Measurements from ENCODE around the gene PTP4A2. TPM values are rescaled to one million over a fixed set of nuclear protein-coding genes. Genes with fewer than 3 reads are reported as not detected.
A peak's percentile ranks its signal among the peaks of the same experiment; 100 is the strongest.
"Not testable (repeated sequence)": the region's sequence is repeated elsewhere in the genome, so short reads cannot be mapped to it uniquely, and the experiment has no call there.

The PTP4A2 gene
- total RNA-seq, 1 experiment from 2014 or later = 169 TPM

- H3K36me3 Mint-ChIP-seq (ENCODE audit: insufficient read depth, unreplicated experiment) = peaks cover 12% of the 10 kb centered on the region
- no peaks in the 10 kb centered on the region for H3K27me3 Mint-ChIP-seq (ENCODE audit: insufficient read depth, unreplicated experiment)
- H3K4me1 Mint-ChIP-seq (ENCODE audit: low read depth, unreplicated experiment) = peaks cover 11% of the 10 kb centered on the region
- peak overlapping the region; percentile 43 for H3K4me3 ChIP-seq (ENCODE audit: low read depth, low read length)
- ChIA-PET CTCF (interaction anchor here (0.6 to 1.8 kb wide), 3 partner anchors 12 to 33 kb away, joined by 3 to 18 read pairs (median 5); no protein-coding TSS in a partner anchor), POLR2A (interaction anchor here (0.6 to 2.0 kb wide), 6 partner anchors 11 to 156 kb away, joined by 3 to 34 read pairs (median 3); partner anchors contain the start of gene KHDRBS1)
- intact Hi-C loops (cut with micrococcal nuclease; ENCODE audit: unreplicated experiment) = loop anchor here (1.0 kb wide), 1 partner anchor 12 kb away; no protein-coding TSS in a partner anchor
- no TSS peak for BruUV-seq (replicated peaks)
- no peak for TF ChIP-seq CTCF (IDR thresholded peaks at IDR 0.05; ENCODE audit: insufficient read depth in 1 of 2, low read depth in 1 of 2, low read length in 1 of 2, severe bottlenecking in 1 of 2, unreplicated experiment in 1 of 2)
- H3K9me3 ChIP-seq = no peaks in the 10 kb centered on the region
- peak overlapping the region; percentile 76 for H3K4me3 Mint-ChIP-seq (ENCODE audit: unreplicated experiment)
- peak; percentile 94 to 96 for DNase-seq
- H3K27ac Mint-ChIP-seq (ENCODE audit: unreplicated experiment) = peak overlapping the region; percentile 92
- H3K27me3 ChIP-seq (replicated peaks; ENCODE audit: control insufficient read depth, insufficient read depth, low read length) = no peaks in the 10 kb centered on the region
- peaks cover 19% of the 10 kb centered on the region for H3K4me1 ChIP-seq
- H3K36me3 ChIP-seq (ENCODE audit: control insufficient read depth, insufficient read depth, low read length) = no peaks in the 10 kb centered on the region
- no peaks in the 10 kb centered on the region for H3K9me3 Mint-ChIP-seq (ENCODE audit: unreplicated experiment)
Observed at GRCh38 chr1:31944205-31945089, 6.3 kb upstream of the PTP4A2 start.

- H3K9me3 Mint-ChIP-seq (ENCODE audit: unreplicated experiment) = no peaks in the 10 kb centered on the region
- peaks cover 26% of the 10 kb centered on the region for H3K4me1 ChIP-seq
- H3K27me3 Mint-ChIP-seq (ENCODE audit: insufficient read depth, unreplicated experiment) = no peaks in the 10 kb centered on the region
- TSS peak; percentile 94 for BruUV-seq (replicated peaks)
- H3K4me3 Mint-ChIP-seq (ENCODE audit: unreplicated experiment) = peak overlapping the region; percentile 76
- H3K36me3 Mint-ChIP-seq (ENCODE audit: insufficient read depth, unreplicated experiment) = peaks cover 12% of the 10 kb centered on the region
- no peak overlapping the region for H3K4me3 ChIP-seq (ENCODE audit: low read depth, low read length)
- H3K36me3 ChIP-seq (ENCODE audit: control insufficient read depth, insufficient read depth, low read length) = no peaks in the 10 kb centered on the region
- DNase-seq = no peak
- POLR2A ChIA-PET = interaction anchor here (0.6 to 2.0 kb wide), 4 partner anchors 12 to 70 kb away, joined by 3 to 34 read pairs (median 4); partner anchors contain the start of gene KHDRBS1
- TF ChIP-seq CTCF (IDR thresholded peaks at IDR 0.05; ENCODE audit: insufficient read depth in 1 of 2, low read depth in 1 of 2, low read length in 1 of 2, severe bottlenecking in 1 of 2, unreplicated experiment in 1 of 2) = no peak
- no peaks in the 10 kb centered on the region for H3K9me3 ChIP-seq
- CTCF ChIA-PET = interaction anchor here (0.9 to 1.8 kb wide), 3 partner anchors 11 to 20 kb away, joined by 3 to 18 read pairs (median 5); no protein-coding TSS in a partner anchor
- peaks cover 11% of the 10 kb centered on the region for H3K4me1 Mint-ChIP-seq (ENCODE audit: low read depth, unreplicated experiment)
- intact Hi-C loops (cut with micrococcal nuclease; ENCODE audit: unreplicated experiment) = loop anchor here (1.0 kb wide), 1 partner anchor 13 kb away; no protein-coding TSS in a partner anchor
- peak overlapping the region; percentile 92 for H3K27ac Mint-ChIP-seq (ENCODE audit: unreplicated experiment)
- H3K27me3 ChIP-seq (replicated peaks; ENCODE audit: control insufficient read depth, insufficient read depth, low read length) = no peaks in the 10 kb centered on the region
Observed at GRCh38 chr1:31943546-31944184, 5.5 kb upstream of the PTP4A2 start.

GRCh38 chr1:31942061-31942460, 3.9 kb upstream of the PTP4A2 start:
- H3K9me3 Mint-ChIP-seq (ENCODE audit: unreplicated experiment); H3K27me3 ChIP-seq (replicated peaks; ENCODE audit: control insufficient read depth, insufficient read depth, low read length); H3K4me3 ChIP-seq (ENCODE audit: low read depth, low read length); POLR2A ChIA-PET; H3K9me3 ChIP-seq; H3K27ac Mint-ChIP-seq (ENCODE audit: unreplicated experiment); BruUV-seq (replicated peaks); CTCF ChIA-PET; intact Hi-C loops (cut with micrococcal nuclease; ENCODE audit: unreplicated experiment); H3K4me3 Mint-ChIP-seq (ENCODE audit: unreplicated experiment); H3K36me3 ChIP-seq (ENCODE audit: control insufficient read depth, insufficient read depth, low read length); H3K27me3 Mint-ChIP-seq (ENCODE audit: insufficient read depth, unreplicated experiment); DNase-seq: not testable (repeated sequence)
- H3K36me3 Mint-ChIP-seq (ENCODE audit: insufficient read depth, unreplicated experiment) = peaks cover 12% of the 10 kb centered on the region
- peaks cover 28% of the 10 kb centered on the region for H3K4me1 ChIP-seq
- H3K4me1 Mint-ChIP-seq (ENCODE audit: low read depth, unreplicated experiment) = peaks cover 11% of the 10 kb centered on the region

All from Caco-2 (cell line).